SK-N-SH treated with all-trans-retinoic acid at 6 μM for 48 hours (cell line): ENCODE results near the gene C7orf25.

Experiments used
- ISL1 ChIP-seq: fragments of 250-450 bp; sonication (Bioruptor Pico); IDR thresholded peaks from 2 replicates; pipeline ENCODE4 v2.1.2; 2022; ENCODE audit warnings: mild to moderate bottlenecking, moderate library complexity
- SNAI2 ChIP-seq: fragments of 250-450 bp; sonication (Bioruptor Pico); IDR thresholded peaks from 2 replicates; pipeline ENCODE4 v1.5.0; 2020; ENCODE audit warnings: mild to moderate bottlenecking, moderate library complexity
- TCF4 ChIP-seq: fragments of 250-450 bp; sonication (Bioruptor Pico); IDR thresholded peaks from 2 replicates; pipeline ENCODE4 v1.8.0; 2021; ENCODE audit warnings: mild to moderate bottlenecking, moderate library complexity, borderline replicate concordance
- ZFP30 ChIP-seq: fragments of 450-650 bp; formaldehyde crosslinking; IDR thresholded peaks from 2 replicates; pipeline ENCODE4 v1.5.0; 2022; ENCODE audit warnings: mild to moderate bottlenecking, moderate library complexity
- ZNF565 ChIP-seq: fragments of 450-650 bp; formaldehyde crosslinking; conservative IDR thresholded peaks from 2 replicates; pipeline ENCODE4 v1.5.0; 2020; ENCODE audit warnings: low read depth, mild to moderate bottlenecking, moderate library complexity
- TF ChIP-seq, protein P1 (sequence below): fragments of 250-450 bp; sonication (Bioruptor Pico); IDR thresholded peaks from 2 replicates; pipeline ENCODE4 v1.8.0; 2021; ENCODE audit warnings: low read depth, mild to moderate bottlenecking, moderate library complexity, borderline replicate concordance

DNA sequence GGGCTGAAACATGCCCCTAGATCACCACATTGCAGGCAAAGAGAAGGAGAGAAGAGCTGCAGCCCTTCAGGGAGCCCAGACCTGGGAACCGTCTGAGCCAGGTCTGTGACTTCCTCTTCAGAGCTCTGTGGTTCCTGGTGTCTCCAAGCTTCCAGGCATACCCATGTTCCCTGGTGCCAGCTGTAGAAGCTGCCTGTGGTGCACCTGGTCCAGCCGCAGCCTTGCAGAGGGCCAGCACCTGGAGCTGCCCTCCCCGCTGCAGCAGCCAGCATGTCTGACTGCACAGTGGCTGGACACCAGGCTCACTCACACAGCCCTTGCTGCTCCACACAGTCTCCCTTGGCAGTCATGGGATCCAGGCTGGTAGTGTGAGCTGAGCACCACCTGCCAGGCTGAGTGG is 33.6 kb downstream of the C7orf25 start:
- TF ChIP-seq TCF4 (no peak), SNAI2 (no peak), ISL1 (CRISPR knock-in tag) (no peak), ZNF565 (CRISPR knock-in tag) (no peak), ZFP30 (no peak)
- TF ChIP-seq, protein P1, sequence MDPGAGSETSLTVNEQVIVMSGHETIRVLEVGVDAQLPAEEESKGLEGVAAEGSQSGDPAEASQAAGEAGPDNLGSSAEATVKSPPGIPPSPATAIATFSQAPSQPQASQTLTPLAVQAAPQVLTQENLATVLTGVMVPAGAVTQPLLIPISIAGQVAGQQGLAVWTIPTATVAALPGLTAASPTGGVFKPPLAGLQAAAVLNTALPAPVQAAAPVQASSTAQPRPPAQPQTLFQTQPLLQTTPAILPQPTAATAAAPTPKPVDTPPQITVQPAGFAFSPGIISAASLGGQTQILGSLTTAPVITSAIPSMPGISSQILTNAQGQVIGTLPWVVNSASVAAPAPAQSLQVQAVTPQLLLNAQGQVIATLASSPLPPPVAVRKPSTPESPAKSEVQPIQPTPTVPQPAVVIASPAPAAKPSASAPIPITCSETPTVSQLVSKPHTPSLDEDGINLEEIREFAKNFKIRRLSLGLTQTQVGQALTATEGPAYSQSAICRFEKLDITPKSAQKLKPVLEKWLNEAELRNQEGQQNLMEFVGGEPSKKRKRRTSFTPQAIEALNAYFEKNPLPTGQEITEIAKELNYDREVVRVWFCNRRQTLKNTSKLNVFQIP (CRISPR knock-in tag), result no peak
